CD4-positive, alpha-beta T cell treated with Interferon alpha-2 for 1 hour (primary cell): ENCODE measurements around the gene FAM227B.
"Not testable (repeated sequence)": the region's sequence is repeated elsewhere in the genome, so short reads cannot be mapped to it uniquely, and the experiment has no call there.

Experiments
- DNase-seq, 2 donors: peaks; one replicate each; pipeline ENCODE4 v3.0.0-alpha.2; 2020 to 2022

FAM227B gene

DNA sequence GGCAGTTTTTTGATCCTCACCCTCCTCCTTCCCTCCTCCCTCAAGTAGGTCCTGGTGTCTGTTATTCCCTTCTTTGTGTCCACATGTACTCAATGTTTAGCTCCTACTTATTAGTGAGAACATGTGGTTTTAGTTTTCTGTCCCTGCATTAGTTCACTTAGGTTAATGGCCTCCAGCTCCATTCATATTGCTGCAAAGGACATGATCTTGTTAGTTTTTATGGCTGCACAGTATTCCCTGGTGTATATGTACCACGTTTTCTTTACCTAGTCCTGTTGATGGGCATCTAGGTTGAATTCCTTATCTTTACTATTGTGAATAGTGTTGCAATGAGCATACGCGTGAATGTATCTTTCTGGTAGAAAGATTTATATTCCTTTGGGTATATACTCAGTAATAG, 259.2 kb downstream of the FAM227B start:
- no peak for DNase-seq

DNA sequence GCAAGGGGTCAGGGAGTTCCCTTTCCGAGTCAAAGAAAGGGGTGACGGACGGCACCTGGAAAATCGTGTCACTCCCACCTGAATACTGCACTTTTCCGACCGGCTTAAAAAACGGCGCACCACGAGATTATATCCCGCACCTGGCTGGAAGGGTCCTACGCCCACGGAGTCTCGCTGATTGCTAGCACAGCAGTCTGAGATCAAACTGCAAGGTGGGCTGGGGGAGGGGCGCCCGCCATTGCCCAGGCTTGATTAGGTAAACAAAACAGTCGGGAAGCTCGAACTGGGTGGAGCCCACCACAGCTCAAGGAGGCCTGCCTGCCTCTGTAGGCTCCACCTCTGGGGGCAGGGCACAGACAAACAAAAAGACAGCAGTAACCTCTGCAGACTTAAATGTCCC, 266.2 kb downstream of the FAM227B start:
- DNase-seq, result not testable (repeated sequence)

- no peak for DNase-seq
Observed at GRCh38 chr15:49343546-49343945, 277.1 kb downstream of the FAM227B start.

DNA sequence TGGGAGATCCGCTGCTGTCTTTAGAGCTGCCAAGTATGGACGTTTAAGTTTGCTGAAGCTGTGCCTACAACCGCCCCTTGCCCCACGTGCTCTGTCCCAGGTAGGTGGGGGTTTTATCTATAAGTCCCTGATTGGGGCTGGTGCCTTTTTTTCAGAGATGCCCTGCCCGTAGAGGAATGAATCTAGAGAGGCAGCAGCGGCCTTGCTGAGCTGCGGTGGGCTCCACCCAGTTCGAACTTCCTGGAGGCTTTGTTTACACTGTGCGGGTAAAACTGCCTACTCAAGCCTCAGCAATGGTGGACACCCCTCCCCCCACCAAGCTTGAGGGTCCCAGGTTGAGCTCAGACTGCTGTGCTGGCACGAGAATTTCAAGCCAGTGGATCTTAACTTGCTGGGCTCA, 281.0 kb downstream of the FAM227B start:
- DNase-seq, result no peak

DNA sequence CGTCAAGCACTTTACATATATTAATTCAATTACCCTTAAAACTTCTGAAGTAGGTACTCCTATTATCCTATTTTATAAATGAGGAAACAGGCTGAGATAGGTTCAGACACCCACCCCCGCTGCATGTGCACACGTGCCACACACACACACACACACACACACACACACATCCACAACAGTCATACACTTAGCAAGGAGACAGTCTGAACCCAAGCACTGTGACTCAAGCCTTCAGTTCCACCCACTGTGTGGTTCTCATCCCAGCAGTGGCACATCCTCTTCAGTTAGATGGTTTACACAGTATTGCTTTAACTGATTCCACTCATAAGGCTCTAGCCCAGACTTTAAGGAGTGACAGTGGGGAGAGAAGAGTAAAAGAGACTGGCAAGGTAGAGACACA, 288.7 kb downstream of the FAM227B start:
- DNase-seq, result no peak

GRCh38 chr15:49331442-49331841, 289.2 kb downstream of the FAM227B start:
- DNase-seq, result no peak

DNA sequence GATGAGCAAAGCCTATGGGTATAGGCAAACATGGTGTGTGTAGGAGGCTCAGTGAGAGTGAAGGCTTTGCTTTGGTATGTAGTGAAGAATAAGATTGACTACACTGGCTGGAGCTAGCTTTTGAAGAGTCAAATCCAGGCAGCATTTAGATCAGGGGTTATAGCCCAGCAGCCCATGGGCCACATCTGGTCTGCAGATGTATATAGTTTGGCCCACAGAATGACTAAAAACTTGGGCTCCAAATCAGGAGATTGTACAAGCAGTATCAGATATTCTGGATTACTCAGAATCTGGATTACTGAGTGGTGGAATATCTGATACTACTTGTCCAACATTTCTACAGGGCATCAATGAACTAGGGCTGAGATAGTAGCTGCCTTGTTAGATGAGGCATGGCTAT, 290.5 kb downstream of the FAM227B start:
- DNase-seq, result no peak

DNA sequence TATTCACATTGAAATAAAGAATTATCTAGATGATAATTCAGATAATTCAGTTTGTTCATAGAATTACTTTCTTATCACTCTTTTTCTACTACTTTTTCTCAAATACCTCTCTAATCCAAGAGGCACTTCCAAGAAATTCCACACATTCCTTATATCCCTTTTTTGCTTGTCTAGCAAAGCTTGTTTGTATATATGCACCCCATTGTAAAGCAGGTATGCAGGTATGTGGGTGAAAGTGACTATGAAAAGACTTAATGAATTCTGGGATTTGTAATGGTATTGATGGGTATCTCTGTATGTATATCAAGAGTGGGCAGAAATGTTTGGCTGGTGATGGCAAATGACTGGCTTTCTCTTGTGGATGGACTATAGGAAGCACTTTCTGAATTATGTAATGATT, 291.7 kb downstream of the FAM227B start:
- DNase-seq, result no peak

GRCh38 chr15:49327927-49328326, 292.7 kb downstream of the FAM227B start:
- no peak for DNase-seq

DNA sequence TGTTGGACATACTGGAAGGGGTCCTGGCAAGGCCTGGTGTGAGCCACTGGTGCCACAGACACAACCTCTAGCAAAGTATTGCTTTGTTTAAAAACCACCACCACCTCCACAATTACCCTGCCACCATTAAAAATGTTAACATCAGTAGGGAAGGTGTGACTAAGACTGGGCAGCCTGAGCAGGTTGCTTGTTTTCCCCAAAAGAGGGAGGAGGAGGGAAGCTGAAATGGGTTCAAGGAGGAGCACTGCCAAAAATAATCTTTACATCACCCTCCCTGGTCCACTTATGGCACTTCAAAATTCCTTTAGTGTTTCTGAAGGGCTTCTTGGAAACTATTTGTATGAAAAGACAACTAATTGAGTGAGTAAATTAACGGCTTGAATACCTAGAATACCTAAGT, 297.4 kb downstream of the FAM227B start:
- no peak for DNase-seq

- no peak for DNase-seq
Observed at GRCh38 chr15:49320351-49320750, 300.3 kb downstream of the FAM227B start.

DNA sequence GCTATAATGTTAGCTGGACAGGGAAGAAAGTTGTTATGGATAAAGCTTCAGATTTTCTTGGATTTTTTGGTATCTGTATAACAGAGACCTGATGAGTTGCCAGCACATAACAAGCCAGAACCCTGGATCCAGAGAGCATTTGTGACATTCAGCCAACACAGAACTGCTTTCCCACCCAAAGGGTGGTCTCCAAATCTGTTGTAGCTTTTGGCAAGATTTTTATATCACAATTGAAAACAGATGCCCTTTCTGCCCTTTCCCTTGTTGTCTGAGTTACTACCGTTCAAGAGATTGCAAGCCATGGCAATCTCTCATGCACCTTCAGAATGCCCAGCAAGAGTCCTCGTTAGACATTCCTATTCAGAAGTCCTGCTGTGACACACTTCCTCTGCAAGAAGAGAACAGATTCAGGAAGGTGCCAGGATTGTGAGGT, 305.2 kb downstream of the FAM227B start:
- no peak for DNase-seq

GRCh38 chr15:49314716-49315115, 305.9 kb downstream of the FAM227B start:
- no peak for DNase-seq

DNA sequence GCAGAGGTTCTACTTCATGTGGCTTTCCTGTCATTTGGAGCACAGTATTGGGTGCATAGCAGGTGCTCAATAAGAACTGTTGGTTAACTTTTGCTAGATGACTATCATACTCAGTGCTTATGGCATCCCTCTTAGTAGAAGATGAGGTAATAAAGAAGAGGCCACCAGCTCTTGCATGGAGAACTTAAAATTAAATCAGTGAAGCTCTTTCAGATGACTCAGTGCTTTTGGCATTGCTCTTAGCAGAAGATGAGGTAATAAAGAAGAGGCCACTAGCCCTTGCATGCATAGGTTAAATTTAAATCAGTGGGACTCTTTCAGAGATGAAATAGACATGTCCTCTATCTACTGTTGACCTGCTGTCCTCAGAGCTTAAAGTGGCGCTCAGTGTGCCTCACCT, 307.0 kb downstream of the FAM227B start:
- no peak for DNase-seq

GRCh38 chr15:49309889-49310288, 310.7 kb downstream of the FAM227B start:
- no peak for DNase-seq

- no peak for DNase-seq
Observed at GRCh38 chr15:49308686-49309085, 311.9 kb downstream of the FAM227B start.

GRCh38 chr15:49306551-49306950, 314.1 kb downstream of the FAM227B start:
- no peak for DNase-seq

DNA sequence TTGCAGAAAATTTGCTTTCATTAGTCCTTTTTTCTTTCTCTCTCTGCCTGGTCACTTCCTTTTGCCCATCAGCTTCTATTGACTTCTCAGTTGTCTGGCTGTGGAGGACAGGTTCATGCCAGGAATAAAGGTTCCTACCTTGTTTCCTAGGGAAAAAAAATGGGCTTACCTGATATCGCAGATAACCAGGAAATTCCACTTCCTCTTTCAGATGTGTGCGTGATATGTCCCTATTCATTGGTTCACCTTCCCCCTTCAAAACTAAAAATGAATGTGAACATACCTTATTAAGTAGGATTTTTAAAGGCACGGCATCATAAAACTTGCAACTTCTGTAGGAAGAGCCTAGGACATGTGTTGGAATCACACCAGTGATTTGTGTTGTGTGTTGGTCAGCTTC, 317.6 kb downstream of the FAM227B start:
- DNase-seq, result no peak

DNA sequence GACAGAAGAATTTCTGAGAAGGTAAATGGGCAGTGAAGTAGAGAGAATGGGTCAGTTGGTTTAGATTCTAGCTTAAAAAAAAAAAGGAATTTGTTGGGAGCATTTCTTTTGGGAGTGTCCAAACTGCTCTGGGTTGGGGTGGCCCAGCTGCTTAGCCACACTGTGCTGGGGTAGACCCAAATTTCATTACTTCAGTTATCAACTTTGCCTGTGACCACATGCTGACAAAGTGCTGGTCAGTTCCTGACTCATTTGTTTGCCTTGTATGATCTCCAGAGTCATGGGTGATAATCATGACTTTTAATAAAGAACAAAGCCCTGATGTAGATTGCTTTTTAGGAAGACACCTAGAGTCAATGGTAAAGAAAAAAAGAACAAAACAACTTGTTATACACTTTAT, 319.1 kb downstream of the FAM227B start:
- no peak for DNase-seq

DNA sequence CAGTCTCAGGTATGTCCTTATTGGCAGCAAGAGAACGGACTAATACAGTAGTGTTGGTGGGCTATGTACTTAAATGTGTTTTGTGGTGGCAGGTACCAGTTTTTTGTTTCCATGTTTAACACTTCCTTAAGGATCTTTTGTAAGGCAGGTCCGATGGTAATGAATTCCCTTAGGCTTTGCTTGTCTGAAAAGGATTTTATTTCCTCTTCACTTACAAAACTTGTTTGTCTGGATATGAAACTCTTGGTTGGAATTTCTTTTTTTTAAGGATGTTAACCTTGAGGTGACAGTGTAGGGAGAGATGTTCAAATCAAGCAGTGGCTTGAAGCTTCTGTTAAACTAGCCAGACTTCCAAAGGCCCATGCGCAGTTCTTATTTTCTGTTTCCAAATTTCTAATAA, 319.8 kb downstream of the FAM227B start:
- DNase-seq, result no peak

DNA sequence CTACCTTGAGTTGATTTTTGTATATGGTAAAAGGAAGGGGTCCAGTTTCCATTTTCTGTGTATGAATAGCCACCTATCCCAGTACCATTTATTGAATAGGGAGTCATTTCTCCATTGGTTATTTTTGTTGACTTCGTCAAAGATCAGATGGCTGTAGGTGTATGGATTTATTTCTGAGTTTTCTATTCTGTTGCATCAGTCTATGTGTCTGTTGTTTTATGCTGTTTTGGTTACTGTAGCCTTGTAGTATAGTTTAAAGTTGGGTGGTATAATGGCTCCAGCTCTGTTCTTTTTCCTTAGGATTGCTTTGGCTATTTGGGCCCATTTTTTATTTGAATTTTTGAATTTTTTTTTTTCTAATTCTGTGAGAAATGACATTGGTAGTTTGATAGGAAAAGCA, 323.0 kb downstream of the FAM227B start:
- no peak for DNase-seq

GRCh38 chr15:49296258-49296657, 324.4 kb downstream of the FAM227B start:
- no peak for DNase-seq

- no peak for DNase-seq
Observed at GRCh38 chr15:49293941-49294340, 326.7 kb downstream of the FAM227B start.

DNA sequence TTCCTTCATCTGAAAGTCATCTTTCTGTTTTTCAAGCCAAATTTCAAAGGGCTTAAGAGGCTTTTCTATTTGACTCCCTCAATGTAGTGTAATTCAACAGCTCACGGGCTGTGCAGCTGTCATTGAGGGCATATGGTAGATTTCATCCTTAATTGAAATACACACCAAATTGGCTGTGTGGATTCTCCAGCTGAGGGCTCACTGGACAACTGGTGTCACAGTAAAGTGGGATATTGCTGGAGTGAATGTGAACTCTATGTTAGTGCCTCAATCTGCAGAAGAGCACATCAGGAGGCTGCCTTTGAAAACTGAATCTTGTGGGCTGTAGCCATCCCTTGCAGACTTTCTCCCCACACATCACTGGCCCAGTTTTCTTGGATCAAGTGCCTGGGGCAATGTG, 330.4 kb downstream of the FAM227B start:
- DNase-seq, result no peak

GRCh38 chr15:49288391-49288790, 332.2 kb downstream of the FAM227B start:
- no peak for DNase-seq

GRCh38 chr15:49287481-49287880, 333.1 kb downstream of the FAM227B start:
- DNase-seq, result no peak
